Tibial nerve (tissue), 3 donors: ENCODE results near the gene NOS1AP.

Experiments
- POLR2A ChIP-seq, 2 donors: fragments of 450-650 bp; IDR thresholded peaks; one replicate each; pipeline ENCODE4 v1.6.1; 2017; ENCODE audit warnings: antibody characterized with exemption in 2 of 2, mild to moderate bottlenecking in 2 of 2, moderate library complexity in 2 of 2
- TF ChIP-seq, protein P1 (sequence below), 5 experiments: fragments of 200-600 bp in 3 of 5; fragments of 450-650 bp in 2 of 5; sonication (generic) in 3 of 5; IDR thresholded peaks; one replicate each; pipeline ENCODE4 v1.5.1; 2016 to 2019; ENCODE audit warnings: antibody characterized with exemption in 5 of 5, mild to moderate bottlenecking in 3 of 5, moderate library complexity in 2 of 5

DNA sequence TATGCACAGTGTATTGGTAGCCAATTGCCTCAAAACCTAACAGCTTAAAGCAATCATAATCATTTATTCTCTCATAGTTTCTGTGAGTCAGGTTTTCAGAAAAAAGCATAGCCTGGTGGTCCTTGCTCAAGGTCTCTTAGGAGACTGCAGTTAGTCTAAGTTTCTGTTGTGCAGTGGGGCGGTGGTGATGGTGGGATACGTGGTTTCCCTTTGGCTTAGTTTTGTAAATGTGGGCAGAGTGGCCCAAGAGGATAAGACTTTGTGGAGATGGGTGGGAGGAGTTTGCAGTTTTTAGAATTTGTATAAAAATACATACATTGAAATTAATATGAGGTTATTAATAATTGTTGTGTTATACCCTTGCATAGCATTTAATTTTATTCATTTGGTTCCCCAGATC, 68.6 kb downstream of the NOS1AP start:
- TF ChIP-seq, protein P1, sequence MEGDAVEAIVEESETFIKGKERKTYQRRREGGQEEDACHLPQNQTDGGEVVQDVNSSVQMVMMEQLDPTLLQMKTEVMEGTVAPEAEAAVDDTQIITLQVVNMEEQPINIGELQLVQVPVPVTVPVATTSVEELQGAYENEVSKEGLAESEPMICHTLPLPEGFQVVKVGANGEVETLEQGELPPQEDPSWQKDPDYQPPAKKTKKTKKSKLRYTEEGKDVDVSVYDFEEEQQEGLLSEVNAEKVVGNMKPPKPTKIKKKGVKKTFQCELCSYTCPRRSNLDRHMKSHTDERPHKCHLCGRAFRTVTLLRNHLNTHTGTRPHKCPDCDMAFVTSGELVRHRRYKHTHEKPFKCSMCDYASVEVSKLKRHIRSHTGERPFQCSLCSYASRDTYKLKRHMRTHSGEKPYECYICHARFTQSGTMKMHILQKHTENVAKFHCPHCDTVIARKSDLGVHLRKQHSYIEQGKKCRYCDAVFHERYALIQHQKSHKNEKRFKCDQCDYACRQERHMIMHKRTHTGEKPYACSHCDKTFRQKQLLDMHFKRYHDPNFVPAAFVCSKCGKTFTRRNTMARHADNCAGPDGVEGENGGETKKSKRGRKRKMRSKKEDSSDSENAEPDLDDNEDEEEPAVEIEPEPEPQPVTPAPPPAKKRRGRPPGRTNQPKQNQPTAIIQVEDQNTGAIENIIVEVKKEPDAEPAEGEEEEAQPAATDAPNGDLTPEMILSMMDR (IDR thresholded peaks at IDR 0.05), result no peak
- TF ChIP-seq POLR2A (IDR thresholded peaks at IDR 0.05), result no peak
